CD4-positive, alpha-beta T cell (primary cell): Measurements from ENCODE around the gene FUZ. TPM values are rescaled to one million over a fixed set of nuclear protein-coding genes. Genes with fewer than 3 reads are reported as not detected.

Source experiments
- ATAC-seq: fragments of 200-7000 bp; cut with Tn5 transposase; one replicate; pipeline ENCODE4 v1.10.0; 2022; ENCODE audit warnings: mild to moderate bottlenecking; ENCODE audit not compliant: poor library complexity
- CTCF ChIA-PET: fragments of 350-600 bp; sonication (Branson Sonifier 250); formaldehyde crosslinking; loops from one replicate; lab custom pipeline; 2021; ENCODE audit warnings: antibody characterized with exemption, inconsistent platforms; lab: Charles Lee
- POLR2A ChIA-PET: fragments of 350-600 bp; sonication (Branson Sonifier 250); formaldehyde crosslinking; loops from one replicate; lab custom pipeline; 2021; ENCODE audit warnings: antibody characterized with exemption, inconsistent platforms; lab: Charles Lee
- DNase-seq, 14 experiments: peaks; one replicate each; pipeline ENCODE4 v3.0.0-alpha.2; 2013 to 2020; ENCODE audit warnings: mixed read lengths in 2 of 14
- H3K27ac ChIP-seq, 2 donors: one replicate each; pipeline versions ENCODE4 v1.5.1 to v1.7.0; 2013; ENCODE audit warnings: low read length in 2 of 2, low read depth in 1 of 2, mild to moderate bottlenecking in 1 of 2
- H3K27me3 ChIP-seq, 2 experiments: 1 replicate in 1 of 2; 2 replicates in 1 of 2; pipeline versions ENCODE4 v1.6.1 to v1.7.0; 2013; ENCODE audit warnings: low read length in 2 of 2, control low read depth in 1 of 2, mild to moderate bottlenecking in 1 of 2, moderate library complexity in 1 of 2; ENCODE audit not compliant: insufficient read depth in 2 of 2, control insufficient read depth in 1 of 2
- H3K36me3 ChIP-seq: one replicate; pipeline ENCODE4 v1.6.1; 2013; ENCODE audit warnings: low read length, control low read depth; ENCODE audit not compliant: insufficient read depth
- H3K4me1 ChIP-seq: one replicate; pipeline ENCODE4 v1.6.1; 2013; ENCODE audit warnings: low read length, control low read depth; ENCODE audit not compliant: insufficient read depth
- H3K4me3 ChIP-seq: one replicate; pipeline ENCODE4 v1.5.1; 2013; ENCODE audit warnings: mild to moderate bottlenecking, low read length, moderate library complexity
- H3K9me3 ChIP-seq, 2 experiments: 1 replicate in 1 of 2; 2 replicates in 1 of 2; pipeline versions ENCODE4 v1.6.1 to v1.7.0; 2013; ENCODE audit warnings: low read length in 2 of 2, mild to moderate bottlenecking in 2 of 2, control low read depth in 1 of 2, moderate library complexity in 1 of 2; ENCODE audit not compliant: control insufficient read depth in 1 of 2, insufficient read depth in 1 of 2
- H3K27ac Mint-ChIP-seq: one replicate; pipeline ENCODE4 v1.8.0; 2020; ENCODE audit warnings: mixed read lengths
- H3K27me3 Mint-ChIP-seq: one replicate; pipeline ENCODE4 v1.8.0; 2021; ENCODE audit warnings: mixed read lengths
- H3K36me3 Mint-ChIP-seq: one replicate; pipeline ENCODE4 v1.8.0; 2021; ENCODE audit warnings: low read depth, mixed read lengths
- H3K4me1 Mint-ChIP-seq: one replicate; pipeline ENCODE4 v1.8.0; 2021; ENCODE audit warnings: low read depth, mixed read lengths
- H3K4me3 Mint-ChIP-seq: one replicate; pipeline ENCODE4 v1.8.0; 2020; ENCODE audit warnings: mild to moderate bottlenecking, mixed read lengths
- H3K9me3 Mint-ChIP-seq: one replicate; pipeline ENCODE4 v1.8.0; 2020; ENCODE audit warnings: mixed read lengths
- CTCF ChIP-seq: fragments of 200-600 bp; IDR thresholded peaks from one replicate; pipeline ENCODE4 v1.8.0; 2022; ENCODE audit warnings: antibody characterized with exemption, mild to moderate bottlenecking
- intact Hi-C, 2 experiments: fragments of 100-400 bp; cut with DNase I in 1 of 2; cut with micrococcal nuclease in 1 of 2; formaldehyde crosslinking; loops; one replicate each; pipeline versions ENCODE4 v1.15.1 to v1.9.0; 2023 to 2025; cut with DNase I, micrococcal nuclease
- total RNA-seq, 174 experiments: library from RNA in 2 of 174; stranded (reverse) in 2 of 174; gene quantifications; one replicate each; pipeline ENCODE4 v1.2.3 and lab custom pipeline; 2021 to 2026

FUZ gene
- total RNA-seq, 2 experiments from 2014 or later = 14.9 to 15.2 TPM

GRCh38 chr19:49860336-49861102 is 47.4 kb upstream of the FUZ start:
- Histone ChIP-seq H3K9me3 (no peaks in the 10 kb centered on the region), H3K27me3 (no peaks in the 10 kb centered on the region), H3K4me3 (no peak overlapping the region), H3K36me3 (peaks cover 77% of the 10 kb centered on the region), H3K4me1 (peaks cover 11% of the 10 kb centered on the region), H3K27ac (no peak overlapping the region)
- Mint-ChIP-seq H3K9me3 (no peaks in the 10 kb centered on the region), H3K4me1 (peaks cover 4% of the 10 kb centered on the region), H3K27me3 (no peaks in the 10 kb centered on the region), H3K27ac (no peak overlapping the region), H3K36me3 (peaks cover 48% of the 10 kb centered on the region), H3K4me3 (no peak overlapping the region)
- ChIA-PET POLR2A (interaction anchor here (0.6 to 1.2 kb wide), 3 partner anchors 9 to 72 kb away, joined by 3 to 4 read pairs (median 3); partner anchors contain the start of gene PTOV1), CTCF (no interaction called here)
- intact Hi-C loops = no loop called here
- no peak for DNase-seq
- no peak for TF ChIP-seq CTCF
- no peak for ATAC-seq

GRCh38 chr19:49859682-49860335 is 46.7 kb upstream of the FUZ start:
- H3K9me3 ChIP-seq = peaks cover 0 to 3% of the 10 kb centered on the region in 2 experiments
- CTCF ChIA-PET = no interaction called here
- H3K27me3 ChIP-seq = no peaks in the 10 kb centered on the region
- no peak overlapping the region for H3K4me3 ChIP-seq
- ATAC-seq (no peak), DNase-seq (no peak)
- Mint-ChIP-seq H3K27me3 (no peaks in the 10 kb centered on the region), H3K4me1 (peaks cover 4% of the 10 kb centered on the region), H3K4me3 (no peak overlapping the region), H3K27ac (no peak overlapping the region), H3K9me3 (no peaks in the 10 kb centered on the region), H3K36me3 (peaks cover 45% of the 10 kb centered on the region)
- H3K27ac ChIP-seq = no peak overlapping the region
- no peak for TF ChIP-seq CTCF
- POLR2A ChIA-PET = no interaction called here
- peaks cover 4% of the 10 kb centered on the region for H3K4me1 ChIP-seq
- peaks cover 77% of the 10 kb centered on the region for H3K36me3 ChIP-seq
- intact Hi-C loops = no loop called here

GRCh38 chr19:49858088-49858985 is 45.2 kb upstream of the FUZ start:
- ATAC-seq = no peak
- Histone ChIP-seq H3K36me3 (peaks cover 63% of the 10 kb centered on the region), H3K4me3 (no peak overlapping the region), H3K27me3 (no peaks in the 10 kb centered on the region), H3K4me1 (peaks cover 13% of the 10 kb centered on the region), H3K27ac (no peak overlapping the region), H3K9me3 (peaks cover 0 to 3% of the 10 kb centered on the region in 2 experiments)
- Mint-ChIP-seq H3K4me3 (no peak overlapping the region), H3K4me1 (peaks cover 3% of the 10 kb centered on the region), H3K9me3 (no peaks in the 10 kb centered on the region), H3K27ac (no peak overlapping the region), H3K27me3 (no peaks in the 10 kb centered on the region), H3K36me3 (peaks cover 30% of the 10 kb centered on the region)
- intact Hi-C loops = no loop called here
- POLR2A ChIA-PET = interaction anchor here (1.0 to 1.4 kb wide), 2 partner anchors 8 to 10 kb away, joined by 3 to 5 read pairs; no protein-coding TSS in a partner anchor
- CTCF ChIA-PET = no interaction called here
- DNase-seq = peak in 1 of 14 experiments; percentile 18
- TF ChIP-seq CTCF = no peak
